ENCODE measurements around the gene FSTL3.

Gene FSTL3

GRCh38 chr19:646779-647565, 29.2 kb upstream of the FSTL3 start:
- no peak for DNase-seq (ENCODE audit: low spot score)
- in situ Hi-C loops (cut with MboI; ENCODE audit: low sequenced_read_pairs, unreplicated experiment): no loop called here
- no peak for TF ChIP-seq CTCF (IDR thresholded peaks at IDR 0.05; ENCODE audit: borderline replicate concordance, control extremely low read depth, extremely low read depth, insufficient read depth, missing control alignments)

GRCh38 chr19:647566-648284, 28.5 kb upstream of the FSTL3 start:
- in situ Hi-C loops (cut with MboI; ENCODE audit: low sequenced_read_pairs, unreplicated experiment): no loop called here
- no peak for DNase-seq (ENCODE audit: low spot score)
- no peak for TF ChIP-seq CTCF (IDR thresholded peaks at IDR 0.05; ENCODE audit: borderline replicate concordance, control extremely low read depth, extremely low read depth, insufficient read depth, missing control alignments)

GRCh38 chr19:648305-648704, 27.9 kb upstream of the FSTL3 start:
- no peak for TF ChIP-seq CTCF (IDR thresholded peaks at IDR 0.05; ENCODE audit: borderline replicate concordance, control extremely low read depth, extremely low read depth, insufficient read depth, missing control alignments)
- in situ Hi-C loops (cut with MboI; ENCODE audit: low sequenced_read_pairs, unreplicated experiment): no loop called here
- DNase-seq (ENCODE audit: low spot score): no peak

GRCh38 chr19:648904-649801, 27.0 kb upstream of the FSTL3 start:
- no peak for TF ChIP-seq CTCF (IDR thresholded peaks at IDR 0.05; ENCODE audit: borderline replicate concordance, control extremely low read depth, extremely low read depth, insufficient read depth, missing control alignments)
- no peak for DNase-seq (ENCODE audit: low spot score)
- in situ Hi-C loops (cut with MboI; ENCODE audit: low sequenced_read_pairs, unreplicated experiment): no loop called here

- TF ChIP-seq CTCF (IDR thresholded peaks at IDR 0.05; ENCODE audit: borderline replicate concordance, control extremely low read depth, extremely low read depth, insufficient read depth, missing control alignments): no peak
- no peak for DNase-seq (ENCODE audit: low spot score)
- in situ Hi-C loops (cut with MboI; ENCODE audit: low sequenced_read_pairs, unreplicated experiment): no loop called here
Observed at GRCh38 chr19:650121-650520, 26.1 kb upstream of the FSTL3 start.

GRCh38 chr19:651114-651818, 24.9 kb upstream of the FSTL3 start:
- DNase-seq (ENCODE audit: low spot score): no peak
- no peak for TF ChIP-seq CTCF (IDR thresholded peaks at IDR 0.05; ENCODE audit: borderline replicate concordance, control extremely low read depth, extremely low read depth, insufficient read depth, missing control alignments)
- in situ Hi-C loops (cut with MboI; ENCODE audit: low sequenced_read_pairs, unreplicated experiment): no loop called here

All from GM13976 (cell line).